ENCODE measurements around the gene GJA5. TPM values are rescaled to one million over a fixed set of nuclear protein-coding genes. Genes with fewer than 3 reads are reported as not detected.

Gene GJA5
- total and polyA plus RNA-seq, 2 donors (not counting 1 experiment from before 2014, with no cell fraction given) = not detected

DNA sequence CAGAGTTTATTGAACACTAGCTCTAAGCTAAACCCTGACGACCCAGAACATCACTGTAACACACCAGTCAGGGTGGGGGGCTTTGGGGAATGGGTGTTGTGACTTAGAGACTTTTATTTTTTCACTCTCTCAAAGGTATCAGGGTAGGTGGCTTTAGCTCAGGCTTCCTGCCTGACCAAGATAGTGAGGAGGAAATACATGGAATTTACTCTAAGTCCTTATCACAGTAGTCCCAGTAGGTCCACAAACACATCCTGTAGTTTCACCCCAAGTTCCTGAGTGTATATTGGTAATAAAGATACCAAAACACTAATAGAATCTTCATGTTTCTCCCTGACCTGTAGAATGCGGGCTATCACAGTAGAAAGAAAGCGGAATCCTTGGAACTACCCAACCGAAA is 15.1 kb downstream of the GJA5 start:
- Histone ChIP-seq H2AFZ (ENCODE audit: insufficient read depth, low read depth, low read length, poor library complexity, severe bottlenecking) (no peak overlapping the region), H3K4me3 (ENCODE audit: control extremely low read depth in 1 of 5, extremely low read depth in 1 of 5, insufficient read depth in 1 of 5, low read depth in 2 of 5, low read length in 4 of 5) (no peak overlapping the region), H3K9ac (ENCODE audit: low read length) (no peak overlapping the region), H3K9me3 (ENCODE audit: control extremely low read depth in 1 of 3, control insufficient read depth in 2 of 3, insufficient read depth in 1 of 3, low read length in 2 of 3) (no peaks in the 10 kb centered on the region), H3K27me3 (replicated peaks in 1 of 4; ENCODE audit: control extremely low read depth in 1 of 4, control insufficient read depth in 3 of 4, insufficient read depth in 4 of 4, low read length in 3 of 4) (peaks cover 0 to 7% (median 2%) of the 10 kb centered on the region in 4 experiments), H3K36me3 (replicated peaks in 1 of 2; ENCODE audit: control extremely low read depth in 1 of 2, control insufficient read depth in 1 of 2, extremely low read depth in 1 of 2, insufficient read depth in 2 of 2, low read length in 1 of 2) (no peaks in the 10 kb centered on the region), H3K4me1 (ENCODE audit: control insufficient read depth in 2 of 2, insufficient read depth in 2 of 2, low read length in 2 of 2) (no peaks in the 10 kb centered on the region), H3K79me2 (ENCODE audit: control insufficient read depth, insufficient read depth, low read length) (no peaks in the 10 kb centered on the region), H3K27ac (ENCODE audit: low read length in 2 of 2) (no peak overlapping the region), H4K20me1 (ENCODE audit: control insufficient read depth, insufficient read depth, low read length, poor library complexity, severe bottlenecking) (no peaks in the 10 kb centered on the region), H3K4me2 (replicated peaks; ENCODE audit: low read depth, low read length, poor library complexity, severe bottlenecking) (no peak overlapping the region)
- 100% methylated on average over 3 of the region's 4 CpGs for WGBS (ENCODE audit: insufficient coverage)
- DNase-seq = no peak
- ChIA-PET POLR2A (no interaction called here), CTCF (no interaction called here)
- peaks cover 15% of the 10 kb centered on the region for H3K27me3 Mint-ChIP-seq
- no peaks in the 10 kb centered on the region for H3K9me3 Mint-ChIP-seq (ENCODE audit: insufficient read depth)
- H3K4me3 Mint-ChIP-seq = no peak overlapping the region
- no peak overlapping the region for H3K27ac Mint-ChIP-seq
- ATAC-seq (ENCODE audit: low read depth) = no peak
- TF ChIP-seq CTCF (IDR thresholded peaks at IDR 0.05) = no peak
- no peak for TF ChIP-seq EZH2 (IDR thresholded peaks at IDR 0.05; ENCODE audit: borderline replicate concordance, insufficient read depth, low read depth, low read length, poor library complexity, severe bottlenecking)
- intact Hi-C loops (cut with micrococcal nuclease) = no loop called here
- H3K4me1 Mint-ChIP-seq = no peaks in the 10 kb centered on the region

- WGBS (ENCODE audit: insufficient coverage) = 82% methylated on average over 1 of the region's 1 CpG
- ATAC-seq (ENCODE audit: low read depth) = no peak
- Histone ChIP-seq H3K27ac (ENCODE audit: low read length in 2 of 2) (no peak overlapping the region), H3K9me3 (ENCODE audit: control extremely low read depth in 1 of 3, control insufficient read depth in 2 of 3, insufficient read depth in 1 of 3, low read length in 2 of 3) (no peaks in the 10 kb centered on the region), H2AFZ (ENCODE audit: insufficient read depth, low read depth, low read length, poor library complexity, severe bottlenecking) (no peak overlapping the region), H3K79me2 (ENCODE audit: control insufficient read depth, insufficient read depth, low read length) (no peaks in the 10 kb centered on the region), H3K4me1 (ENCODE audit: control insufficient read depth in 2 of 2, insufficient read depth in 2 of 2, low read length in 2 of 2) (no peaks in the 10 kb centered on the region), H3K4me2 (replicated peaks; ENCODE audit: low read depth, low read length, poor library complexity, severe bottlenecking) (no peak overlapping the region), H3K27me3 (replicated peaks in 1 of 4; ENCODE audit: control extremely low read depth in 1 of 4, control insufficient read depth in 3 of 4, insufficient read depth in 4 of 4, low read length in 3 of 4) (no peaks in the 10 kb centered on the region), H3K9ac (ENCODE audit: low read length) (no peak overlapping the region), H3K4me3 (ENCODE audit: control extremely low read depth in 1 of 5, extremely low read depth in 1 of 5, insufficient read depth in 1 of 5, low read depth in 2 of 5, low read length in 4 of 5) (no peak overlapping the region), H4K20me1 (ENCODE audit: control insufficient read depth, insufficient read depth, low read length, poor library complexity, severe bottlenecking) (no peaks in the 10 kb centered on the region), H3K36me3 (replicated peaks in 1 of 2; ENCODE audit: control extremely low read depth in 1 of 2, control insufficient read depth in 1 of 2, extremely low read depth in 1 of 2, insufficient read depth in 2 of 2, low read length in 1 of 2) (no peaks in the 10 kb centered on the region)
- ChIA-PET POLR2A (no interaction called here), CTCF (no interaction called here)
- peaks cover 9% of the 10 kb centered on the region for H3K27me3 Mint-ChIP-seq
- no peak overlapping the region for H3K4me3 Mint-ChIP-seq
- no peak overlapping the region for H3K27ac Mint-ChIP-seq
- H3K4me1 Mint-ChIP-seq = no peaks in the 10 kb centered on the region
- TF ChIP-seq EZH2 (IDR thresholded peaks at IDR 0.05; ENCODE audit: borderline replicate concordance, insufficient read depth, low read depth, low read length, poor library complexity, severe bottlenecking) (no peak), CTCF (IDR thresholded peaks at IDR 0.05) (no peak)
- DNase-seq = no peak
- intact Hi-C loops (cut with micrococcal nuclease) = no loop called here
- no peaks in the 10 kb centered on the region for H3K9me3 Mint-ChIP-seq (ENCODE audit: insufficient read depth)
Observed at GRCh38 chr1:147741065-147741464, 19.3 kb downstream of the GJA5 start.
